Measurements from ENCODE around the gene PLET1. TPM values are rescaled to one million over a fixed set of nuclear protein-coding genes. Genes with fewer than 3 reads are reported as not detected.

PLET1 gene
- total and polyA plus RNA-seq, 9 of the 15 experiments (the other 6 are each of a cell fraction or from before 2014, with no cell fraction given), result not detected

DNA sequence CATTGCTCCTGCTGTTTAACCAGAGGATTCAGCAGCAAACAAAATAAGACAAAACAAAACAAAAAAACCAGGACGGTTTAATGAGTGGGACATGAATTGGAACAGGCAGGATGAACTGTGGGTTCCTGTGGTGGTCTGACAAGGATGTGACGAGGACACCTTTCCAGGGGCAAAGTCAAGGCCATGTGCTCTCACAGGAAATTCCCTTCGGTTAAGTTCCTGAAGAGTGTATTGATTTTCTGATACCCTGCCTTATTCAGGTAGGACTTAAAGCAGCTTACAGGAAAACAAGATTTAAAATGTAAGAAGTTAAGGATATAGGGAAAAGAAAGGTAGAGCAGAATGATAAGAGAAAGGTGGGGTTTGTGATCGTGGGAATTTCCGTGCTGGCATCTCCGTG lies 8.5 kb upstream of the PLET1 start:
- Histone ChIP-seq H3K9me1 (ENCODE audit: control insufficient read depth, insufficient read depth, low read length) (no peaks in the 10 kb centered on the region), H3K4me3 (no peak overlapping the region), H3K36me3 (ENCODE audit: control insufficient read depth, insufficient read depth, low read length) (no peaks in the 10 kb centered on the region), H3K9ac (ENCODE audit: insufficient read depth in 1 of 2, low read depth in 2 of 2, low read length in 2 of 2) (no peak overlapping the region), H4K20me1 (replicated peaks; ENCODE audit: control insufficient read depth, insufficient read depth, low read length) (no peaks in the 10 kb centered on the region), H3K27me3 (ENCODE audit: control insufficient read depth in 2 of 2, insufficient read depth in 2 of 2, low read length in 2 of 2) (no peaks in the 10 kb centered on the region; a peak in 1 of 5 replicates), H3K27ac (ENCODE audit: extremely low read depth, low read depth, low read length) (no peak overlapping the region), H3K9me3 (replicated peaks; ENCODE audit: control insufficient read depth, insufficient read depth, low read depth, low read length) (no peaks in the 10 kb centered on the region), H2AFZ (ENCODE audit: low read depth, low read length) (peak overlapping the region; percentile 27; the same call in 1 of the 2 replicates), H3K4me2 (ENCODE audit: insufficient read depth, low read length) (no peak overlapping the region), H3K4me1 (replicated peaks in 1 of 2; ENCODE audit: control insufficient read depth in 2 of 2, insufficient read depth in 2 of 2, low read length in 2 of 2) (peaks cover 0 to 13% of the 10 kb centered on the region in 2 experiments; a peak in 4 of 5 replicates), H3K79me2 (ENCODE audit: control insufficient read depth, insufficient read depth, low read length) (no peaks in the 10 kb centered on the region)
- DNase-seq (ENCODE audit: extremely low read depth in 1 of 4, low spot score in 3 of 4) (no peak), ATAC-seq (no peak), FAIRE-seq (no peak)
- WGBS (ENCODE audit: insufficient coverage, low coverage, missing lambda C conversion rate), result 30% methylated on average over 6 of the region's 6 CpGs
- no TSS peak for BruUV-seq (replicated peaks)
- in situ Hi-C loops (cut with MboI) (no loop called here), intact Hi-C loops (cut with micrococcal nuclease) (no loop called here)
- POLR2A ChIA-PET, result interaction anchor here (1.0 kb wide), 1 partner anchor 10 kb away, joined by 3 read pairs; no protein-coding TSS in a partner anchor
- CTCF ChIA-PET (ENCODE audit: low intra/inter-chr PET ratio), result no interaction called here
- TF ChIP-seq, protein P1, sequence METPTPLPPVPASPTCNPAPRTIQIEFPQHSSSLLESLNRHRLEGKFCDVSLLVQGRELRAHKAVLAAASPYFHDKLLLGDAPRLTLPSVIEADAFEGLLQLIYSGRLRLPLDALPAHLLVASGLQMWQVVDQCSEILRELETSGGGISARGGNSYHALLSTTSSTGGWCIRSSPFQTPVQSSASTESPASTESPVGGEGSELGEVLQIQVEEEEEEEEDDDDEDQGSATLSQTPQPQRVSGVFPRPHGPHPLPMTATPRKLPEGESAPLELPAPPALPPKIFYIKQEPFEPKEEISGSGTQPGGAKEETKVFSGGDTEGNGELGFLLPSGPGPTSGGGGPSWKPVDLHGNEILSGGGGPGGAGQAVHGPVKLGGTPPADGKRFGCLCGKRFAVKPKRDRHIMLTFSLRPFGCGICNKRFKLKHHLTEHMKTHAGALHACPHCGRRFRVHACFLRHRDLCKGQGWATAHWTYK (CRISPR knock-in tag; IDR thresholded peaks at IDR 0.05), result no peak
- TF ChIP-seq ZNF324 (CRISPR knock-in tag; IDR thresholded peaks at IDR 0.05) (no peak), FOSL1 (tag; conservative IDR thresholded peaks at IDR 0.05) (no peak), HNRNPL (IDR thresholded peaks at IDR 0.05; ENCODE audit: low read depth, low read length) (no peak)

DNA sequence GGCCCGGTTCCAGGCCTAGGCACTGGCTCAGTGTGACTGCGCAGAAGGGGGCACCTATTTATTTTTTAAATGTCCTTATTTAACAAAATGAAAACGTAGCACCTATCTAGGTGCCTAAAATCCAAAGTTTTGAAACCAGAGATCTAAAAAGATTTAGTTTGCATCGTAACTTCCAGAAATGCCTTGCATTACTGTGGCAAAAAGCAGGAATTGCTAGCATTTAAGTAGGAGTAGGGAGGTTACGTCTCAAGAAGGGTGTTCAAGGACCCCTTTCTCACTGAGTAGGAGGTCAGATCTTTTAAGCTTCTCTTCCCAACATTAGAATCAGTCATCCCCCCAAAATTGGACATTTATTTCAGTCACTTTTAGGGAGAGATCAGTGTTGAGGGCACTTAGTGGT lies 7.7 kb upstream of the PLET1 start:
- FAIRE-seq, result no peak
- POLR2A ChIA-PET, result interaction anchor here (1.0 to 1.7 kb wide), 2 partner anchors 10 to 11 kb away, joined by 3 to 4 read pairs; no protein-coding TSS in a partner anchor
- TF ChIP-seq ZNF239 (CRISPR knock-in tag; IDR thresholded peaks at IDR 0.05), result no peak
- no peak for TF ChIP-seq ZNF121 (CRISPR knock-in tag; conservative IDR thresholded peaks at IDR 0.05)
- TF ChIP-seq DMBX1 (CRISPR knock-in tag; IDR thresholded peaks at IDR 0.05; ENCODE audit: borderline replicate concordance), result no peak
- no peak for TF ChIP-seq ZNF217 (CRISPR knock-in tag; IDR thresholded peaks at IDR 0.05)
- TF ChIP-seq, protein P2, sequence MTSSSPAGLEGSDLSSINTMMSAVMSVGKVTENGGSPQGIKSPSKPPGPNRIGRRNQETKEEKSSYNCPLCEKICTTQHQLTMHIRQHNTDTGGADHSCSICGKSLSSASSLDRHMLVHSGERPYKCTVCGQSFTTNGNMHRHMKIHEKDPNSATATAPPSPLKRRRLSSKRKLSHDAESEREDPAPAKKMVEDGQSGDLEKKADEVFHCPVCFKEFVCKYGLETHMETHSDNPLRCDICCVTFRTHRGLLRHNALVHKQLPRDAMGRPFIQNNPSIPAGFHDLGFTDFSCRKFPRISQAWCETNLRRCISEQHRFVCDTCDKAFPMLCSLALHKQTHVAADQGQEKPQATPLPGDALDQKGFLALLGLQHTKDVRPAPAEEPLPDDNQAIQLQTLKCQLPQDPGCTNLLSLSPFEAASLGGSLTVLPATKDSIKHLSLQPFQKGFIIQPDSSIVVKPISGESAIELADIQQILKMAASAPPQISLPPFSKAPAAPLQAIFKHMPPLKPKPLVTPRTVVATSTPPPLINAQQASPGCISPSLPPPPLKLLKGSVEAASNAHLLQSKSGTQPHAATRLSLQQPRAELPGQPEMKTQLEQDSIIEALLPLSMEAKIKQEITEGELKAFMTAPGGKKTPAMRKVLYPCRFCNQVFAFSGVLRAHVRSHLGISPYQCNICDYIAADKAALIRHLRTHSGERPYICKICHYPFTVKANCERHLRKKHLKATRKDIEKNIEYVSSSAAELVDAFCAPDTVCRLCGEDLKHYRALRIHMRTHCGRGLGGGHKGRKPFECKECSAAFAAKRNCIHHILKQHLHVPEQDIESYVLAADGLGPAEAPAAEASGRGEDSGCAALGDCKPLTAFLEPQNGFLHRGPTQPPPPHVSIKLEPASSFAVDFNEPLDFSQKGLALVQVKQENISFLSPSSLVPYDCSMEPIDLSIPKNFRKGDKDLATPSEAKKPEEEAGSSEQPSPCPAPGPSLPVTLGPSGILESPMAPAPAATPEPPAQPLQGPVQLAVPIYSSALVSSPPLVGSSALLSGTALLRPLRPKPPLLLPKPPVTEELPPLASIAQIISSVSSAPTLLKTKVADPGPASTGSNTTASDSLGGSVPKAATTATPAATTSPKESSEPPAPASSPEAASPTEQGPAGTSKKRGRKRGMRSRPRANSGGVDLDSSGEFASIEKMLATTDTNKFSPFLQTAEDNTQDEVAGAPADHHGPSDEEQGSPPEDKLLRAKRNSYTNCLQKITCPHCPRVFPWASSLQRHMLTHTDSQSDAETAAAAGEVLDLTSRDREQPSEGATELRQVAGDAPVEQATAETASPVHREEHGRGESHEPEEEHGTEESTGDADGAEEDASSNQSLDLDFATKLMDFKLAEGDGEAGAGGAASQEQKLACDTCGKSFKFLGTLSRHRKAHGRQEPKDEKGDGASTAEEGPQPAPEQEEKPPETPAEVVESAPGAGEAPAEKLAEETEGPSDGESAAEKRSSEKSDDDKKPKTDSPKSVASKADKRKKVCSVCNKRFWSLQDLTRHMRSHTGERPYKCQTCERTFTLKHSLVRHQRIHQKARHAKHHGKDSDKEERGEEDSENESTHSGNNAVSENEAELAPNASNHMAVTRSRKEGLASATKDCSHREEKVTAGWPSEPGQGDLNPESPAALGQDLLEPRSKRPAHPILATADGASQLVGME (CRISPR knock-in tag; IDR thresholded peaks at IDR 0.05), result no peak

More for the DNA sequence above, 7.7 kb upstream of the PLET1 start:
- no peaks in the 10 kb centered on the region for H3K9me1 ChIP-seq (ENCODE audit: control insufficient read depth, insufficient read depth, low read length)
- no peak for DNase-seq (ENCODE audit: extremely low read depth in 1 of 4, low spot score in 3 of 4)
- in situ Hi-C loops (cut with MboI), result no loop called here
- no peaks in the 10 kb centered on the region; a peak in 1 of 5 replicates for H3K27me3 ChIP-seq (ENCODE audit: control insufficient read depth in 2 of 2, insufficient read depth in 2 of 2, low read length in 2 of 2)
- no peak overlapping the region for H3K4me2 ChIP-seq (ENCODE audit: insufficient read depth, low read length)
- no peak overlapping the region for H3K27ac ChIP-seq (ENCODE audit: extremely low read depth, low read depth, low read length)
- 0 out of 2 replicates have a peak overlapping the region, but pooled peaks have one; percentile 27 for H2AFZ ChIP-seq (ENCODE audit: low read depth, low read length)
- H3K36me3 ChIP-seq (ENCODE audit: control insufficient read depth, insufficient read depth, low read length), result no peaks in the 10 kb centered on the region
- H3K9ac ChIP-seq (ENCODE audit: insufficient read depth in 1 of 2, low read depth in 2 of 2, low read length in 2 of 2), result no peak overlapping the region; a peak in 1 of 4 replicates
- 44% methylated on average over 5 of the region's 5 CpGs for WGBS (ENCODE audit: insufficient coverage, low coverage, missing lambda C conversion rate)
- no peaks in the 10 kb centered on the region for H3K79me2 ChIP-seq (ENCODE audit: control insufficient read depth, insufficient read depth, low read length)
- intact Hi-C loops (cut with micrococcal nuclease), result no loop called here
- H3K9me3 ChIP-seq (replicated peaks; ENCODE audit: control insufficient read depth, insufficient read depth, low read depth, low read length), result no peaks in the 10 kb centered on the region
- H3K4me1 ChIP-seq (replicated peaks in 1 of 2; ENCODE audit: control insufficient read depth in 2 of 2, insufficient read depth in 2 of 2, low read length in 2 of 2), result peaks cover 0 to 13% of the 10 kb centered on the region in 2 experiments; a peak in 3 of 5 replicates
- no peak overlapping the region for H3K4me3 ChIP-seq
- CTCF ChIA-PET (ENCODE audit: low intra/inter-chr PET ratio), result no interaction called here
- no peak for ATAC-seq
- BruUV-seq (replicated peaks), result no TSS peak
- no peaks in the 10 kb centered on the region for H4K20me1 ChIP-seq (replicated peaks; ENCODE audit: control insufficient read depth, insufficient read depth, low read length)
